Measurements from ENCODE around the gene TWF2. TPM values are rescaled to one million over a fixed set of nuclear protein-coding genes. Genes with fewer than 3 reads are reported as not detected.

The TWF2 gene
- polyA plus RNA-seq, 2 of the 4 experiments (the other 2 are of a cell fraction) = 36.8 to 53.6 TPM

GRCh38 chr3:52247409-52248164 lies 8.6 kb upstream of the TWF2 start:
- TF ChIP-seq MYC (IDR thresholded peaks at IDR 0.05; ENCODE audit: borderline replicate concordance, low read length) (no peak), BHLHE40 (IDR thresholded peaks at IDR 0.05; ENCODE audit: low read depth, low read length) (no peak), POLR2A (IDR thresholded peaks at IDR 0.05; ENCODE audit: low read length) (no peak), NFE2L2 (conservative IDR thresholded peaks at IDR 0.05; ENCODE audit: low read length) (no peak), KDM5A (IDR thresholded peaks at IDR 0.05) (no peak), BCL3 (IDR thresholded peaks at IDR 0.05) (no peak), TP53 (CRISPR knock-in tag; IDR thresholded peaks at IDR 0.05) (no peak), CHD4 (IDR thresholded peaks at IDR 0.05; ENCODE audit: borderline replicate concordance) (no peak), NPAS2 (CRISPR knock-in tag; IDR thresholded peaks at IDR 0.05; ENCODE audit: borderline replicate concordance) (no peak), ZC3H11A (IDR thresholded peaks at IDR 0.05) (no peak), HES2 (IDR thresholded peaks at IDR 0.05) (no peak), MAFK (IDR thresholded peaks at IDR 0.05; ENCODE audit: partially characterized antibody) (no peak), FOXS1 (CRISPR knock-in tag; IDR thresholded peaks at IDR 0.05) (no peak), ZFP36 (IDR thresholded peaks at IDR 0.05; ENCODE audit: borderline replicate concordance, partially characterized antibody) (no peak)
- TF ChIP-seq, protein P1, sequence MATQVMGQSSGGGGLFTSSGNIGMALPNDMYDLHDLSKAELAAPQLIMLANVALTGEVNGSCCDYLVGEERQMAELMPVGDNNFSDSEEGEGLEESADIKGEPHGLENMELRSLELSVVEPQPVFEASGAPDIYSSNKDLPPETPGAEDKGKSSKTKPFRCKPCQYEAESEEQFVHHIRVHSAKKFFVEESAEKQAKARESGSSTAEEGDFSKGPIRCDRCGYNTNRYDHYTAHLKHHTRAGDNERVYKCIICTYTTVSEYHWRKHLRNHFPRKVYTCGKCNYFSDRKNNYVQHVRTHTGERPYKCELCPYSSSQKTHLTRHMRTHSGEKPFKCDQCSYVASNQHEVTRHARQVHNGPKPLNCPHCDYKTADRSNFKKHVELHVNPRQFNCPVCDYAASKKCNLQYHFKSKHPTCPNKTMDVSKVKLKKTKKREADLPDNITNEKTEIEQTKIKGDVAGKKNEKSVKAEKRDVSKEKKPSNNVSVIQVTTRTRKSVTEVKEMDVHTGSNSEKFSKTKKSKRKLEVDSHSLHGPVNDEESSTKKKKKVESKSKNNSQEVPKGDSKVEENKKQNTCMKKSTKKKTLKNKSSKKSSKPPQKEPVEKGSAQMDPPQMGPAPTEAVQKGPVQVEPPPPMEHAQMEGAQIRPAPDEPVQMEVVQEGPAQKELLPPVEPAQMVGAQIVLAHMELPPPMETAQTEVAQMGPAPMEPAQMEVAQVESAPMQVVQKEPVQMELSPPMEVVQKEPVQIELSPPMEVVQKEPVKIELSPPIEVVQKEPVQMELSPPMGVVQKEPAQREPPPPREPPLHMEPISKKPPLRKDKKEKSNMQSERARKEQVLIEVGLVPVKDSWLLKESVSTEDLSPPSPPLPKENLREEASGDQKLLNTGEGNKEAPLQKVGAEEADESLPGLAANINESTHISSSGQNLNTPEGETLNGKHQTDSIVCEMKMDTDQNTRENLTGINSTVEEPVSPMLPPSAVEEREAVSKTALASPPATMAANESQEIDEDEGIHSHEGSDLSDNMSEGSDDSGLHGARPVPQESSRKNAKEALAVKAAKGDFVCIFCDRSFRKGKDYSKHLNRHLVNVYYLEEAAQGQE (IDR thresholded peaks at IDR 0.05) = no peak
- no peaks in the 10 kb centered on the region for H3K9me3 ChIP-seq
- H3K27ac ChIP-seq = no peak overlapping the region
- no peak for FAIRE-seq
- H3K4me1 ChIP-seq = peaks cover 5% of the 10 kb centered on the region; the same call in 2 of the 3 replicates
- no peak for DNase-seq (ENCODE audit: low read depth in 1 of 2, low spot score in 1 of 2)
- ChIA-PET CTCF (interaction anchor here (0.6 to 4.5 kb wide), 8 partner anchors 10 to 858 kb away, joined by 3 to 26 read pairs (median 6); partner anchors contain the start of genes TWF2 and WDR82), POLR2A (interaction anchor here (1.1 to 1.7 kb wide), 2 partner anchors 9 to 10 kb away, joined by 3 to 5 read pairs; partner anchors contain the start of gene TWF2)
- no peak overlapping the region for H3K4me3 ChIP-seq
- peak in 1 of 2 experiments; percentile 3; a peak in 1 of 6 replicates for ATAC-seq
- 92% methylated on average over 7 of the region's 7 CpGs for WGBS (ENCODE audit: missing lambda C conversion rate)
- no peak overlapping the region for H3K4me2 ChIP-seq

GRCh38 chr3:52246728-52247408 lies 7.9 kb upstream of the TWF2 start:
- Histone ChIP-seq H3K9me3 (no peaks in the 10 kb centered on the region), H3K4me1 (peaks cover 5% of the 10 kb centered on the region; the same call in 2 of the 3 replicates), H3K27ac (no peak overlapping the region), H3K4me3 (no peak overlapping the region), H3K4me2 (peak overlapping the region; percentile 97; the same call in 2 of the 3 replicates)
- ChIA-PET CTCF (interaction anchor here (1.1 to 4.5 kb wide), 4 partner anchors 13 to 33 kb away, joined by 3 to 26 read pairs (median 6); no protein-coding TSS in a partner anchor), POLR2A (interaction anchor here (1.9 kb wide), 1 partner anchor 31 kb away, joined by 10 read pairs; the partner anchor contains the start of gene WDR82)
- no peak for DNase-seq (ENCODE audit: low read depth in 1 of 2, low spot score in 1 of 2)
- peak; percentile 12 to 28; a peak in 3 of 6 replicates for ATAC-seq
- 94% methylated on average over 14 of the region's 14 CpGs for WGBS (ENCODE audit: missing lambda C conversion rate)
- no peak for FAIRE-seq
- TF ChIP-seq, protein P1 (IDR thresholded peaks at IDR 0.05) = no peak
- TF ChIP-seq HOXB5 (CRISPR knock-in tag; IDR thresholded peaks at IDR 0.05) = no peak
- TF ChIP-seq RARB (CRISPR knock-in tag; IDR thresholded peaks at IDR 0.05) = no peak
- TF ChIP-seq, protein P2, sequence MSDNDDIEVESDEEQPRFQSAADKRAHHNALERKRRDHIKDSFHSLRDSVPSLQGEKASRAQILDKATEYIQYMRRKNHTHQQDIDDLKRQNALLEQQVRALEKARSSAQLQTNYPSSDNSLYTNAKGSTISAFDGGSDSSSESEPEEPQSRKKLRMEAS (IDR thresholded peaks at IDR 0.05) = no peak
- no peak for TF ChIP-seq TP53 (CRISPR knock-in tag; IDR thresholded peaks at IDR 0.05)
- no peak for TF ChIP-seq SMC3 (IDR thresholded peaks at IDR 0.05)
- TF ChIP-seq BHLHE40 (IDR thresholded peaks at IDR 0.05; ENCODE audit: low read depth, low read length) = no peak
- no peak for TF ChIP-seq POLR2A (IDR thresholded peaks at IDR 0.05; ENCODE audit: low read length)
- no peak for TF ChIP-seq HOXA7 (CRISPR knock-in tag; IDR thresholded peaks at IDR 0.05)
- TF ChIP-seq HES2 (IDR thresholded peaks at IDR 0.05) = no peak
- TF ChIP-seq NR3C1 (IDR thresholded peaks at IDR 0.05) = no peak
- TF ChIP-seq, protein P3, sequence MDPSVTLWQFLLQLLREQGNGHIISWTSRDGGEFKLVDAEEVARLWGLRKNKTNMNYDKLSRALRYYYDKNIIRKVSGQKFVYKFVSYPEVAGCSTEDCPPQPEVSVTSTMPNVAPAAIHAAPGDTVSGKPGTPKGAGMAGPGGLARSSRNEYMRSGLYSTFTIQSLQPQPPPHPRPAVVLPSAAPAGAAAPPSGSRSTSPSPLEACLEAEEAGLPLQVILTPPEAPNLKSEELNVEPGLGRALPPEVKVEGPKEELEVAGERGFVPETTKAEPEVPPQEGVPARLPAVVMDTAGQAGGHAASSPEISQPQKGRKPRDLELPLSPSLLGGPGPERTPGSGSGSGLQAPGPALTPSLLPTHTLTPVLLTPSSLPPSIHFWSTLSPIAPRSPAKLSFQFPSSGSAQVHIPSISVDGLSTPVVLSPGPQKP (IDR thresholded peaks at IDR 0.05; ENCODE audit: low read depth, low read length) = no peak
- TF ChIP-seq RNF2 (IDR thresholded peaks at IDR 0.05; ENCODE audit: borderline replicate concordance, low read depth) = no peak
- no peak for TF ChIP-seq NPAS2 (CRISPR knock-in tag; IDR thresholded peaks at IDR 0.05; ENCODE audit: borderline replicate concordance)

Data from A549 (cell line).